Measurements from ENCODE around the gene GC. TPM values are rescaled to one million over a fixed set of nuclear protein-coding genes. Genes with fewer than 3 reads are reported as not detected.

GC gene
- total RNA-seq, 1 experiment from 2014 or later: not detected

GRCh38 chr4:71694961-71695360 is 88.9 kb downstream of the GC start:
- peaks cover 11 to 16% of the 10 kb centered on the region in 2 experiments for H3K4me1 Mint-ChIP-seq
- Histone ChIP-seq H2BK20ac (ENCODE audit: low read depth, low read length, poor library complexity, severe bottlenecking) (no peak overlapping the region), H3K4ac (ENCODE audit: low read depth, low read length) (no peak overlapping the region), H2BK12ac (ENCODE audit: insufficient read length, low read depth, low read length) (no peak overlapping the region), H3K4me2 (ENCODE audit: insufficient read depth, insufficient read length, low read length) (no peak overlapping the region), H3K27ac (ENCODE audit: insufficient read length, low read depth, low read length) (no peak overlapping the region), H2AFZ (ENCODE audit: low read length) (no peak overlapping the region), H2AK5ac (ENCODE audit: insufficient read length, low read length) (no peak overlapping the region), H2BK120ac (ENCODE audit: low read depth, low read length, poor library complexity, severe bottlenecking) (no peak overlapping the region), H3K56ac (ENCODE audit: insufficient read length, low read depth, low read length) (no peak overlapping the region), H3K14ac (ENCODE audit: insufficient read depth, low read length) (no peak overlapping the region), H3K18ac (ENCODE audit: insufficient read length, low read depth, low read length) (no peak overlapping the region), H3K4me1 (ENCODE audit: insufficient read depth, low read length) (peaks cover 2% of the 10 kb centered on the region; the same call in 1 of the 2 replicates), H3K9ac (ENCODE audit: extremely low read depth, insufficient read length, low read length) (no peak overlapping the region), H4K20me1 (ENCODE audit: control insufficient read depth, insufficient read depth, insufficient read length) (no peaks in the 10 kb centered on the region), H3T11ph (ENCODE audit: low read length) (no peak overlapping the region), H3K79me2 (ENCODE audit: insufficient read depth, low read length) (no peaks in the 10 kb centered on the region), H3K23me2 (ENCODE audit: insufficient read length, low read depth, low read length, poor library complexity, severe bottlenecking) (no peaks in the 10 kb centered on the region), H4K5ac (ENCODE audit: insufficient read length, low read depth, low read length) (no peak overlapping the region), H4K8ac (replicated peaks; ENCODE audit: insufficient read length, low read depth, low read length) (no peak overlapping the region), H3K27me3 (ENCODE audit: insufficient read depth, low read length) (no peaks in the 10 kb centered on the region), H2BK15ac (ENCODE audit: low read depth, low read length) (no peak overlapping the region), H2BK5ac (ENCODE audit: insufficient read length, low read length) (no peak overlapping the region), H3K23ac (ENCODE audit: insufficient read length, low read depth, low read length) (no peak overlapping the region), H4K91ac (ENCODE audit: insufficient read length, low read depth, low read length) (no peak overlapping the region), H3K9me3 (ENCODE audit: control insufficient read depth, low read depth, low read length) (no peaks in the 10 kb centered on the region), H3K79me1 (ENCODE audit: insufficient read depth, low read depth, low read length, poor library complexity, severe bottlenecking) (no peaks in the 10 kb centered on the region)
- WGBS (ENCODE audit: extremely low coverage, insufficient read length, low lambda C conversion rate): no CpG with 5 or more reads among the region's 5 CpGs
- no peak overlapping the region for H3K27ac Mint-ChIP-seq
- H3K9me3 Mint-ChIP-seq: no peaks in the 10 kb centered on the region
- no peak for DNase-seq
- no peaks in the 10 kb centered on the region; the same call in 1 of the 2 replicates for H3K27me3 Mint-ChIP-seq (ENCODE audit: low read depth)
- TF ChIP-seq CTCF (conservative IDR thresholded peaks at IDR 0.05): no peak
- H3K36me3 Mint-ChIP-seq (ENCODE audit: insufficient read depth in 1 of 3, low read depth in 3 of 3): no peaks in the 10 kb centered on the region; a peak in 1 of 7 replicates
- no peak overlapping the region for H3K4me3 Mint-ChIP-seq
